NCI-H146 treated with DMSO at 0.1 percent for 48 hours (cell line): ENCODE measurements around the gene RPL10L.

ENCODE experiments used
- DNase-seq: peaks from one replicate; lab custom pipeline; 2025; ENCODE audit not compliant: unreplicated experiment; lab: John Stamatoyannopoulos, UW

Gene RPL10L

GRCh38 chr14:46651526-46652144 lies at the start of gene RPL10L:
Gene RPL10L (minus strand): TSS chr14:46651781. CDS start chr14:46651736, 45 bp downstream.
- no peak for DNase-seq

GRCh38 chr14:46691819-46692218 lies 40.2 kb upstream of the RPL10L start:
- no peak for DNase-seq

- no peak for DNase-seq
Measured at GRCh38 chr14:46686652-46687051, 35.1 kb upstream of the RPL10L start.

GRCh38 chr14:46672128-46672527 lies 20.5 kb upstream of the RPL10L start:
- no peak for DNase-seq

- no peak for DNase-seq
Measured at GRCh38 chr14:46663382-46663781, 11.8 kb upstream of the RPL10L start.

GRCh38 chr14:46661728-46662127 lies 10.1 kb upstream of the RPL10L start:
- no peak for DNase-seq

- no peak for DNase-seq
Measured at GRCh38 chr14:46653031-46653755, 1.6 kb upstream of the RPL10L start.

GRCh38 chr14:46646796-46647195 lies 4.8 kb downstream of the RPL10L start:
- no peak for DNase-seq

- no peak for DNase-seq
Measured at GRCh38 chr14:46626876-46627275, 24.7 kb downstream of the RPL10L start.
